Stimulated activated CD4-positive, alpha-beta T cell treated with anti-CD3 and anti-CD28 coated beads, Interleukin-2, amount 100 ng/mL, for 48 hours (primary cell): ENCODE measurements around the gene SDCBP2.

Experiments
- DNase-seq, 2 donors: peaks; one replicate each; pipeline ENCODE4 v3.0.0-alpha.2; 2020

Gene SDCBP2

DNA sequence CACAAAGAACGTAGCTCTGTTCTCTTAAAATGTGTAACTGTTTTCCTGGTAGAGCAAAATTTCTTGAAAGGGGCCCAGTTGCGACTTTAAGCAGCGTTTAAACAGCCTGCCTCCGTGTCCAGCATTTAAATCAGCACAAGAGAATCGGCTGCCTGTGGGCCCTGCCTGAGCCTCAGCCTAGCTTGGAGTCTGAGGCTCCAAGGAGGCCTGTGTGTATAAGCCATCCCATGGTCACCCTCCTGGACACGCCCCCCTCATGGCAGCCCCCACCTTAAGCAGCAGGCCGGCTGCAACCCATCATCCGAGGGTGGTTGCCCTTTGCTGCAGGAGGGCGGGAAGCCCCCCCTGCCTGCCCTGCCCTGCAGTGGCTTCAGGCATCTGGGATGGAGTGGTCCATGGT lies 18.9 kb downstream of the SDCBP2 start:
- no peak for DNase-seq

DNA sequence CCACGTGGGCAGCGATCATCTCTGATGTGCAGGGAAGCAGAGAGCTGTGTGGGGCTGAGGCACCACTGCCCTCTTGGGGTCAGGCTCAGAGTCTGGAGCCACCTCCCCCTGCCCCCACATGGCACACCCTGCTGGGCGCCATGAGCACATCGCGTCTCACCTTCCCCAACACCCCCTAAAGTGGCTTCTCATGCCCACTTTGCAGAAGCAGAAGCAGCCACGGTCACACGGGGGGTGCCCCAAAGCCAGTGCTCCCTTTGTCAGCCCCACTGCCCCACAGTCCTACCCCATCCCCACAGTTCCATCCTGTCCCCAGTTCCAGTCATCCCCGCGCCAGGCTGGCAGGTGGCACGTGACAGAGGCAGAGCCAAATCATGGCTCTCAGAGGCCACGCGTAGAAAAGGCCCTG lies 19.5 kb downstream of the SDCBP2 start:
- no peak for DNase-seq

- DNase-seq, result no peak
Observed at GRCh38 chr20:1308702-1309095, 20.2 kb downstream of the SDCBP2 start.

DNA sequence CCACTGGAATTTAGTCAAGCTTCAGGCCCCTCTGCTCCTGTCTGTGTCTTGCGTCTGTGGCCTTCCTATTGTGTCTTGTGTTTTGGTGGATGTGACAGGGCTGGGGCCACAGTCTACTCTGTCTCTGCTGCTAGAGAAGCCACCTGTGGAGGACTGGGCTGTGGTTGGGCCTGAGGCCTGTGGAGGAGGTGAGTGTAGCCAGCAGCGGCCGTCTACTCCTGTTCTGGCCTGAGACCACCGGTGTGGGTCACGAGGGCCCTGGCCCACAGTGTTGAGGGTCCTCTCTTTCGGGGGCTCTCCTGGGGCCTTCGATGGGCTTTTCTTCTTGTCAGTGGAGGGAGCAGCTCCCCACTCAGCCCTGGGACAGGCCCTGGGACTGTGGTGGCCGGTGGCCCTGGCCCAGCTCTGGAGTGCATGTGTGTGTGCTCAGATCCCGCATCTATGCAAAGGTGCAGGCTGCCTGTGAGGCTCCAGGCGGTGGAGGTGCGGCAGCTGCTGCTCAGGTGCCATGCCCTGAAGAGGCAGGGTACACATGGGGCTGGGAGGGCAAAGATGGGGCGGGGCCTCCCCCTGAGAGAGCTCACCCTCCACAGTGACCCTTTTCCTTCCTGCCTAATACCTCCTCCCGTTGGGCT lies 20.8 kb downstream of the SDCBP2 start:
- no peak for DNase-seq

- no peak for DNase-seq
Observed at GRCh38 chr20:1307571-1307971, 21.4 kb downstream of the SDCBP2 start.

- no peak for DNase-seq
Observed at GRCh38 chr20:1307171-1307570, 21.8 kb downstream of the SDCBP2 start.

GRCh38 chr20:1306316-1307135 lies 22.4 kb downstream of the SDCBP2 start:
- DNase-seq, result no peak

DNA sequence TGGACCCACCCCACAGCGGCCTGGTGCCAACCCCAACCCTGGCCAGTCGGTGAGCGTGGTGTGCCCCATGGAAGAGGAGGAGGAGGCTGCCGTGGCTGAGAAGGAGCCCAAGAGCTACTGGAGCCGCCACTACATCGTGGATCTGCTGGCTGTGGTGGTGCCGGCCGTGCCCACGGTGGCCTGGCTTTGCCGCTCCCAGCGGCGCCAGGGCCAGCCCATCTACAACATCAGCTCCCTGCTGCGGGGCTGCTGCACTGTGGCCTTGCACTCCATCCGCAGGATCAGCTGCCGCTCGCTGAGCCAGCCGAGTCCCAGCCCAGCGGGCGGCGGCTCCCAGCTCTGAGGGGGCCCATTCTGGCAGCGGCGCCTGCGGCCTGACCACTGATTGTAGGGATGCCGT lies 23.2 kb downstream of the SDCBP2 start:
- DNase-seq, result no peak

DNA sequence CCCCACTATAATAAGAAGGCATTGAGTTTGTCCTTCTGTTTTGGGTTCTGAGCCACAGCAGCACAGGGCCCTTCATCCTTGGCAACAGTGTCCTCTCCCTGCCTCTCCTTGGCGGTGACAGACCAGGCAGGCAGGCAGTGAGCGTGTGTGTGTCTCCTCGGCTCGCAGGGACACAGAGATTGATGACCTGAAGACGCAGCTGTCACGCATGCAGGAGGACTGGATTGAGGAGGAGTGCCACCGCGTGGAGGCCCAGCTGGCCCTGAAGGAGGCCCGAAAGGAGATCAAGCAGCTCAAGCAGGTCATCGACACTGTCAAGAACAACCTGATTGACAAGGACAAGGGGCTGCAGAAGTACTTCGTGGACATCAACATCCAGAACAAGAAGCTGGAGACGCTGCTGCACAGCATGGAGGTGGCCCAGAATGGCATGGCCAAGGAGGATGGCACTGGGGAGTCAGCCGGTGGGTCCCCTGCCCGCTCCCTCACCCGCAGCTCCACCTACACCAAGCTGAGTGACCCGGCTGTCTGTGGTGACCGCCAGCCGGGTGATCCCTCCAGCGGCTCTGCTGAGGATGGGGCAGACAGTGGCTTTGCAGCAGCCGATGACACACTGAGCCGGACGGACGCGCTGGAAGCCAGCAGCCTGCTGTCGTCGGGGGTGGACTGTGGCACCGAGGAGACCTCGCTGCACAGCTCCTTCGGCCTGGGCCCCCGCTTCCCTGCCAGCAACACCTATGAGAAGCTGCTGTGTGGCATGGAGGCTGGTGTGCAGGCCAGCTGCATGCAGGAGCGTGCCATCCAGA lies 24.0 kb downstream of the SDCBP2 start:
- DNase-seq, result no peak

- DNase-seq, result no peak
Observed at GRCh38 chr20:1302685-1303541, 26.0 kb downstream of the SDCBP2 start.

DNA sequence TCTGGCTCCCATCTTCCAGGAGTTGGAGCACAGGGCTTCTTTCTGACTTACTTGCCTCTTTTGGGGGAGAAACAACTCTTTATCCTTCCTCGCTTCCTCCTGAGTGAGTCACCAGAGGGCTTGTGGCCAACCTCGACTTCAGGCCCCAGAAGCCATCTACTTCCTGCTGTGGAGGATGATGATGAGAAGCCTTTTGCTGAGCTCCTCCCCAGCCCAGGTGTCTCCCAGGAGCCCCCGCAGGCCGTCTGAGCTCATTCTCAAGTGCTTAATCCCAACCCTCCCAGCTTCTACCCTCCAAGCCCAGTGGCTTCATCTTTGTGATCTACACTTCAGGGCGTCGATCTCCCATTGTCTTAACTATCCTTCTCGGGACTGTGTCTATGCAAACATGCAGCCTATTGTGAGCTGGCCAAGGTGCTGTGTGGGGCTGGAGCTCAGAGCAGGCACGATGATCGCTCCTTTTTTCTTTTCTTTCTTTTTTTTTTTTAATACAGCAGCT lies 27.9 kb downstream of the SDCBP2 start:
- DNase-seq, result peak; percentile 13 to 37

- no peak for DNase-seq
Observed at GRCh38 chr20:1300083-1300840, 28.7 kb downstream of the SDCBP2 start.

DNA sequence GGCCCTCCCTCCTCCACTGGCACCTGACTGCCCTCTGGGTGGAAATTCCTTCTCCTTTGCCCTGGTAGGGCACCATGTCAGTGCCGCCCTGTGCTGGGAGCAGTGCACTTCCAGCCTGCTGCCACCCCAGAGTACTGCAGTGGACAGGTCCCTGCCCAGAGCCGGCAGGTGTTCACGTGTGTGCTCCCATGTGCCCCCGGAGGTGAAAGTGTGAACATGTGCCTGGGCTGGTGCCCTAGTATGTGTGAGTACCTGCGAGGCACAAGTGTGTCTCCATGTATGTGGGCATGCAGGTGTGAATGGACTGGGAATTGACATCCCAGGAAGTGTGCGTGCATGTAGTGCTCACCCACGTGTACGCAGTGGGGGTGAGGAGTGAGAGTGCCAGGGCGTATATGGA lies 29.4 kb downstream of the SDCBP2 start:
- peak; percentile 26 to 36 for DNase-seq

GRCh38 chr20:1298888-1299511 lies 29.9 kb downstream of the SDCBP2 start:
- no peak for DNase-seq

DNA sequence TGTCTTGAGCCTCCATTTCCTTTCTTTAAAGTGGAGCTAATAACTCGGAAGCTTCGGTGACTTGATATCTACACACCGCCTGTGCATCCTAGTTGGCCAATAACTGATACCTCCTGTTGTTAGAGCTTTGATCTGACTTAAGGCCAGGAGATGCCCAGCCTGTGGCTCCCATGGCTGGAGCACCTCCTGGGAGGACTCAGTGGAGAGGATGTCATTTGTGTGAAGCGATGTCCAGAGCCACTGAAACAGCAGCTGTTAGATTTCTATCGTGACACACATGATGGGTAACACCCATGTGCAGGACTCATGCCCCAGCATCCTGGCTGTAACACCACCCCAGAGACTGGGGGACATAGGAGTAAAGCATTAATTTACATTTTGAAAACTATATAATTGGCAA lies 30.8 kb downstream of the SDCBP2 start:
- DNase-seq, result no peak

DNA sequence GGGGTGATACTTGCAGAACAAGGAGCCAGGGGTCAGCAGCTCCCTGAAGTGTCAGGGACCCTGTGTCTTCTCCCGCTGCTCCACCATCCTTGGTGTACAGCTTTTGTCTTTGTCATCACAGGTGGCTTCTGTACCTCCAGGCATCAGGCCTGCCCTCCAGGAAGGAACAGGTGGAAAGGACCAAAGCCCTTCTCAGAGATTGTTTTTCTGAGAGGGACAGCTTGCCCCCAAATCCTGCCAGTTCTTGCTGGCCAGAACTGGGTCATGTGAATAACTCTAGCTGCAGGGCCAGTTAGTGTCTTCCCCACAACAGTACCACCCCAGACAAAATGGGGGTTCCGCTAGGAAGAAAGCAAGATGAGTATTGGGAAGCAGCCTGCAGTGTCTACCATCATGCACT lies 31.5 kb downstream of the SDCBP2 start:
- DNase-seq, result no peak

GRCh38 chr20:1296922-1297321 lies 32.0 kb downstream of the SDCBP2 start:
- no peak for DNase-seq

DNA sequence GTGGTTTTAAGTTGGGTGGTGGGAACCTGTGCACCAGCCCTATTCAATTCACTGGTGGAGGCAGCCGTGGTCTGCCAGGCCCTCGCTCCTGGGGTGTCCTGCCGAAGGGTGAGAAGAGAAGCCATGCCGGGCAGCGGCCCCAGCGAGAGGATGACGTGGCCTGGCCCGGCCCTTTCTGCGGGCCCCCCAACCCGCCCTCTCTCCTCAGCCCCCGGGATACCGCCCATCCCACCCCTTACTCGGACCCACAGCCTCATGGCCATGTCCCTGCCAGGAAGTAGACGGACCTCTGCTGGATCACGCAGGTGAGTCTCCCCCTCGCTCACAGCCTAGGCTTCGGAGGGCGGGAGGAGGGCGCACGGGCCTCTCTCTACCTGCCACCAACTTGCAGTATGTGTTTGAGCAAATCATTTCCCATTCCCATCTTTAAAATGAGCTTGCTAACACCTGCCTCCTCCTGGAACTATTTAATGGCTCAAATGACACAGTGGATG lies 32.8 kb downstream of the SDCBP2 start:
- DNase-seq, result no peak

- no peak for DNase-seq
Observed at GRCh38 chr20:1295276-1295930, 33.5 kb downstream of the SDCBP2 start.

- no peak for DNase-seq
Observed at GRCh38 chr20:1294497-1294896, 34.4 kb downstream of the SDCBP2 start.
